Measurements from ENCODE around the gene IL17REL.

The IL17REL gene

GRCh38 chr22:49945042-49945794 is 67.3 kb downstream of the IL17REL start:
- DNase-seq (ENCODE audit: low read depth in 2 of 2) = peak; percentile 12 to 18
